ENCODE measurements around the gene C1QTNF3.
"Not testable (repeated sequence)": the region's sequence is repeated elsewhere in the genome, so short reads cannot be mapped to it uniquely, and the experiment has no call there.

- not testable (repeated sequence) for TF ChIP-seq CTCF, POLR2A (IDR thresholded peaks at IDR 0.05)
Measured at GRCh38 chr5:34091039-34091438, 48.0 kb upstream of the C1QTNF3 start.
